BLaER1 treated with 17β-estradiol and CSF1 and Interleukin-3, amounts not matched to agents 10 nM and 100 nM (cell line): Measurements from ENCODE around the gene HS6ST3.

ENCODE experiments used
- H3K27ac ChIP-seq, 11 experiments: shearing (Covaris generic); formaldehyde crosslinking; 2 replicates each; pipeline ENCODE4 v1.8.1; 2022
- H3K27me3 ChIP-seq, 11 experiments: shearing (Covaris generic); formaldehyde crosslinking; 2 replicates each; pipeline ENCODE4 v1.8.1; 2022
- H3K36me3 ChIP-seq, 11 experiments: shearing (Covaris generic); formaldehyde crosslinking; 2 replicates each; pipeline ENCODE4 v1.8.1; 2022
- H3K4me1 ChIP-seq, 10 experiments: shearing (Covaris generic); formaldehyde crosslinking; 2 replicates each; pipeline ENCODE4 v1.8.1; 2022
- H3K4me2 ChIP-seq, 11 experiments: shearing (Covaris generic); formaldehyde crosslinking; 2 replicates each; pipeline ENCODE4 v1.8.1; 2022
- H3K4me3 ChIP-seq, 10 experiments: shearing (Covaris generic); formaldehyde crosslinking; 2 replicates each; pipeline ENCODE4 v1.8.1; 2022
- H3K9ac ChIP-seq, 11 experiments: shearing (Covaris generic); formaldehyde crosslinking; 2 replicates each; pipeline ENCODE4 v1.8.1; 2022
- H3K9me3 ChIP-seq, 11 experiments: shearing (Covaris generic); formaldehyde crosslinking; replicated peaks in 1 of 11; 2 replicates each; pipeline ENCODE4 v1.8.1; 2022
- H4K20me1 ChIP-seq, 11 experiments: shearing (Covaris generic); formaldehyde crosslinking; 2 replicates each; pipeline ENCODE4 v1.8.1; 2022
- Cebpa-rat ChIP-seq, 11 experiments: shearing (Covaris generic); IDR thresholded peaks; 2 replicates each; pipeline ENCODE4 v1.8.1; 2022

HS6ST3 gene

GRCh38 chr13:96782186-96782585 is 692.3 kb downstream of the HS6ST3 start:
- H3K4me2 ChIP-seq = no peak overlapping the region
- no peak overlapping the region for H3K27ac ChIP-seq
- no peaks in the 10 kb centered on the region for H3K36me3 ChIP-seq
- H3K4me3 ChIP-seq = no peak overlapping the region
- no peak overlapping the region for H3K9ac ChIP-seq
- no peaks in the 10 kb centered on the region for H3K4me1 ChIP-seq
- H4K20me1 ChIP-seq = no peaks in the 10 kb centered on the region
- H3K27me3 ChIP-seq = no peaks in the 10 kb centered on the region
- TF ChIP-seq Cebpa-rat (IDR thresholded peaks at IDR 0.05) = no peak
- peaks cover 6 to 22% (median 13%) of the 10 kb centered on the region in 11 experiments; a peak in 17 of 22 replicates for H3K9me3 ChIP-seq

- Histone ChIP-seq H3K27ac (no peak overlapping the region), H3K4me1 (no peaks in the 10 kb centered on the region)
- no peak for TF ChIP-seq Cebpa-rat (IDR thresholded peaks at IDR 0.05)
Observed at GRCh38 chr13:96783057-96783456, 693.1 kb downstream of the HS6ST3 start.

DNA sequence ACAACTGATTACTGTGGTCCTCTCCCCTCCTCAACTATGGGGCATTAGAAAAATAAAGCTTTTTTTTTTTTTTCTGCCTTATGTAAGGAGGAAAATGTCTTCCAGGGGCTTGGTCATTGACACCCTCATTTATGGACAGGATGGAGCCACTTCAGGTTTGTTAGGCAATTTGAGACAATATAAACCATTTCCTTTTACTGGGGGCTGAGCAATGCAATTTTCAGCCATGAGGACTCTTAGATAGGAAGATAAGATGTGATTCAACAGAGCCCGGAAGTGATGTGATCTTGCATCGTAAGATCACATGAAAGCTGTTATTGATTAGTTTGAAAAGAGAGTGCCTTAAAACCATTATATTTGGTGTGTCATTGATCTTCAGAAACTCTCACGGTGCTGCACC is 693.6 kb downstream of the HS6ST3 start:
- H3K4me2 ChIP-seq = no peak overlapping the region
- H3K9me3 ChIP-seq = peaks cover 0 to 17% (median 2%) of the 10 kb centered on the region in 11 experiments; a peak in 8 of 22 replicates
- no peak overlapping the region for H3K4me3 ChIP-seq
- no peak overlapping the region for H3K27ac ChIP-seq
- H3K27me3 ChIP-seq = no peaks in the 10 kb centered on the region
- TF ChIP-seq Cebpa-rat (IDR thresholded peaks at IDR 0.05) = no peak
- no peaks in the 10 kb centered on the region for H4K20me1 ChIP-seq
- H3K4me1 ChIP-seq = no peaks in the 10 kb centered on the region
- no peak overlapping the region for H3K9ac ChIP-seq
- no peaks in the 10 kb centered on the region for H3K36me3 ChIP-seq

More at GRCh38 chr13:96783057-96783456, 693.1 kb downstream of the HS6ST3 start:
- Histone ChIP-seq H3K9me3 (peaks cover 0 to 22% (median 6%) of the 10 kb centered on the region in 11 experiments; a peak in 13 of 22 replicates), H3K4me3 (no peak overlapping the region), H3K4me2 (no peak overlapping the region), H3K9ac (no peak overlapping the region), H3K27me3 (no peaks in the 10 kb centered on the region), H3K36me3 (no peaks in the 10 kb centered on the region), H4K20me1 (no peaks in the 10 kb centered on the region)

GRCh38 chr13:96785986-96786385 is 696.1 kb downstream of the HS6ST3 start:
- H3K4me2 ChIP-seq = no peak overlapping the region
- no peaks in the 10 kb centered on the region for H4K20me1 ChIP-seq
- H3K9ac ChIP-seq = no peak overlapping the region
- TF ChIP-seq Cebpa-rat (IDR thresholded peaks at IDR 0.05) = no peak
- H3K27me3 ChIP-seq = no peaks in the 10 kb centered on the region
- no peak overlapping the region for H3K27ac ChIP-seq
- H3K36me3 ChIP-seq = no peaks in the 10 kb centered on the region
- no peak overlapping the region for H3K4me3 ChIP-seq
- peaks cover 0 to 13% (median 0%) of the 10 kb centered on the region in 11 experiments; a peak in 2 of 22 replicates for H3K9me3 ChIP-seq
- no peaks in the 10 kb centered on the region for H3K4me1 ChIP-seq

GRCh38 chr13:96792188-96792587 is 702.3 kb downstream of the HS6ST3 start:
- no peak for TF ChIP-seq Cebpa-rat (IDR thresholded peaks at IDR 0.05)
- H3K4me2 ChIP-seq = no peak overlapping the region
- no peaks in the 10 kb centered on the region for H3K36me3 ChIP-seq
- peaks cover 0 to 9% (median 0%) of the 10 kb centered on the region in 11 experiments; a peak in 2 of 22 replicates for H3K9me3 ChIP-seq
- no peaks in the 10 kb centered on the region for H3K27me3 ChIP-seq
- H3K4me1 ChIP-seq = peaks cover 0 to 16% (median 0%) of the 10 kb centered on the region in 10 experiments; a peak in 4 of 20 replicates
- no peaks in the 10 kb centered on the region for H4K20me1 ChIP-seq
- H3K9ac ChIP-seq = no peak overlapping the region
- H3K4me3 ChIP-seq = no peak overlapping the region
- H3K27ac ChIP-seq = no peak overlapping the region

DNA sequence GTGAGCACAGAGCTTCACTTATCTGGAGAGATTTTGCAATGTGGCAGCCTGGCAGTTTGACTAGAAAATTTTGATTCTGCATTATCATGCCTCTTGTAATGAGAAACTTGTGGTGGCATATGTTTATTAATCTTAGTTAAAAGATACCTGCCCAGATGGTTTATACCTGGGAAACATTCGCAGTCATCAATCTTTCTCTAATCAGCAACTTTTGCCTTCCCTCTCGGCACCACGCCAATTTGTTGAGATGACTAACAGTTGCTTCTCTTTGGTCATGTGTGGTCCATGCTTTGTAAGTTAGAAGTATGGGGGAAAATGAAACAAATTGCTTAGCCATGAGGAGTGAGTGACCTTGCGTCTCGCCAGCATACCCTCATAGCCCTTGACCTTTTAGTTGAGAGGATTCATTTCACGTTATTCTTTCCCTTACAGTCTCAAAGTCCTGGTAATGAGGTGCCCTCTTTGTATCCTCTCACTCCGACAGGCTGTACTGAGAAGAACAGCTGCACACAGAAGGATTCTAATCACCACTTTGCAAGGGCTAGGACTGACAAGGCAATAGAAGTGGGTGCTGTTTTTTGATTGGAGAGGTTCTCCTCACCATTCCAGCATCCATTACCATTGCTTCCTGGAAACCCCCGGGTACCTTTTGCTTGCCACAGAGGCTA is 703.0 kb downstream of the HS6ST3 start:
- Histone ChIP-seq H3K9ac (no peak overlapping the region), H3K27ac (no peak overlapping the region), H3K27me3 (no peaks in the 10 kb centered on the region), H3K4me2 (0 out of 22 replicates have a peak overlapping the region, but pooled peaks of 1 of the 11 experiments have one; percentile 9), H3K36me3 (no peaks in the 10 kb centered on the region), H3K4me1 (peaks cover 0 to 16% (median 0%) of the 10 kb centered on the region in 10 experiments; a peak in 4 of 20 replicates), H3K4me3 (no peak overlapping the region), H3K9me3 (peaks cover 0 to 3% (median 0%) of the 10 kb centered on the region in 11 experiments; a peak in 1 of 22 replicates), H4K20me1 (no peaks in the 10 kb centered on the region)
- TF ChIP-seq Cebpa-rat (IDR thresholded peaks at IDR 0.05) = no peak

DNA sequence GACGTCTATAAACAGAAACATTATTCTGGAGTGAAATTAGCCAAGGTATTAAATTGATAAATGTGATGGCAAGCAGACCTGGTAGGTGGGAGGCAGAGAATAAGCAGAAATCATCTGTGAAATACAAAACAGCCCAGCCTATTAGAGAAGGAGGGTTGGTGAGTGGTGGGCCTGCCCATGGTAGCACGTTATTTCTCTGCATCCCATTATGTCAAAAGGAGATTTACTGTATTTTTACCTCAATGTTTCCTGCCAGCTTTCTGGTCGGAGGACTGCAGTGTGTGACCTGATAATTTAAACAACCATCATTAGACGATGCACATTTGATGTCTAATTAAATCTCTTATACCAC is 703.5 kb downstream of the HS6ST3 start:
- H3K36me3 ChIP-seq = no peaks in the 10 kb centered on the region
- H4K20me1 ChIP-seq = no peaks in the 10 kb centered on the region
- no peaks in the 10 kb centered on the region for H3K27me3 ChIP-seq
- H3K4me2 ChIP-seq = 0 out of 22 replicates have a peak overlapping the region, but pooled peaks of 1 of the 11 experiments have one; percentile 9
- no peak overlapping the region for H3K27ac ChIP-seq
- H3K4me3 ChIP-seq = no peak overlapping the region
- TF ChIP-seq Cebpa-rat (IDR thresholded peaks at IDR 0.05) = no peak
- H3K4me1 ChIP-seq = peaks cover 0 to 16% (median 0%) of the 10 kb centered on the region in 10 experiments; a peak in 4 of 20 replicates
- no peak overlapping the region for H3K9ac ChIP-seq
- 0 out of 22 replicates have a peak, but pooled peaks cover 0 to 2% (median 0%) of the 10 kb centered on the region in 11 experiments for H3K9me3 ChIP-seq

DNA sequence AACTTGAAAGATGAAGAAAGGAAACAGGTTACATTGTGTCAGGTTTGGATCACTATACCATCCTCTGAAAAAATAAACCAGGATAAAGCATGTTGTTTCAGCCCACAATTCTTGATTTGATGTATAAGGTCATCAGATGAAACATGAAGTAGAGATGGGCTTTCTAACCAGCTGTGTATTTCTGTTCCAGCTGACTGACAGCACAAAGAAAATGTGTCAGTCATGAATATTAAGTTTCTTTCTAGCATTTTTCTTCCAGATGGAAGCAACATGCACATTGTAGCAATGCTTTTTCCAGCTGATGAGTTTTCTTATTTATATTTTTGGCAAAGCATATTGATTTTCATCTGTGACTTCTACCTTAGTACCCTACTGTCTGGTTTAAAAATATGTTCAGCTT is 704.8 kb downstream of the HS6ST3 start:
- Histone ChIP-seq H3K9me3 (no peaks in the 10 kb centered on the region), H4K20me1 (no peaks in the 10 kb centered on the region), H3K4me1 (peaks cover 0 to 16% (median 0%) of the 10 kb centered on the region in 10 experiments; a peak in 4 of 20 replicates), H3K9ac (no peak overlapping the region), H3K27me3 (no peaks in the 10 kb centered on the region), H3K4me2 (no peak overlapping the region), H3K27ac (no peak overlapping the region), H3K36me3 (no peaks in the 10 kb centered on the region), H3K4me3 (no peak overlapping the region)
- no peak for TF ChIP-seq Cebpa-rat (IDR thresholded peaks at IDR 0.05)

GRCh38 chr13:96795670-96796069 is 705.8 kb downstream of the HS6ST3 start:
- Histone ChIP-seq H3K4me2 (no peak overlapping the region), H3K9ac (no peak overlapping the region), H3K9me3 (no peaks in the 10 kb centered on the region), H3K27ac (no peak overlapping the region), H3K27me3 (no peaks in the 10 kb centered on the region), H3K4me1 (peaks cover 0 to 16% (median 0%) of the 10 kb centered on the region in 10 experiments; a peak in 4 of 20 replicates), H3K4me3 (no peak overlapping the region), H3K36me3 (no peaks in the 10 kb centered on the region), H4K20me1 (no peaks in the 10 kb centered on the region)
- TF ChIP-seq Cebpa-rat (IDR thresholded peaks at IDR 0.05) = no peak
